GM20431 (cell line): ENCODE measurements around the gene DCAF8L1.
"Not testable (repeated sequence)": the region's sequence is repeated elsewhere in the genome, so short reads cannot be mapped to it uniquely, and the experiment has no call there.

ENCODE experiments used
- in situ Hi-C: fragments of 300-500 bp; cut with MseI, MboI; formaldehyde crosslinking; loops from one replicate; pipeline ENCODE4 v1.15.0; 2020; ENCODE audit warnings: low sequenced_read_pairs; ENCODE audit not compliant: unreplicated experiment

The DCAF8L1 gene

DNA sequence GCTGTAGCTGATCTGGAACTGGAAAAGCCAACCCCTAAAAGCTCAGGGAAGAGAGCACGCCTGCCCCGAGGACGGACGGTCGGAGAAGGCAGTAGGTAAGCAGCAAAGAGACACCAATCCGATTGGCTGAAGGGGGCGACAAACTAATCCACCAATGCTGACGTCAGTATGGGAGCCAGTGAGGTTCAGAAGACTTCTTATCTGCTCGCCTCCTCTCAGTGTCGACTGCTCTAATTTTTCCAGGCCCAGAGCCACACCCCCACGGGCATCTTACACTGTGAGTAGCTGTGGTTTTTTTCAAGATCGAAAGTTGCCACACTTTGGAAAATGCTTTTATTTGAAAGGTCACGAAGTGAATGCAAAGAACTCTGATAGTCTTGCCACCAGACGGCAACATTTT is at the start of gene DCAF8L1:
TSS of gene DCAF8L1 (minus strand) at position 101 of the 400 bp plus-strand sequence. CDS start 115 bp downstream, outside the sequence.
- in situ Hi-C loops: no loop called here

- in situ Hi-C loops: no loop called here
Measured at GRCh38 chrX:28022371-28022770, 41.1 kb upstream of the DCAF8L1 start.

- in situ Hi-C loops: no loop called here
Measured at GRCh38 chrX:28016823-28017222, 35.6 kb upstream of the DCAF8L1 start.

DNA sequence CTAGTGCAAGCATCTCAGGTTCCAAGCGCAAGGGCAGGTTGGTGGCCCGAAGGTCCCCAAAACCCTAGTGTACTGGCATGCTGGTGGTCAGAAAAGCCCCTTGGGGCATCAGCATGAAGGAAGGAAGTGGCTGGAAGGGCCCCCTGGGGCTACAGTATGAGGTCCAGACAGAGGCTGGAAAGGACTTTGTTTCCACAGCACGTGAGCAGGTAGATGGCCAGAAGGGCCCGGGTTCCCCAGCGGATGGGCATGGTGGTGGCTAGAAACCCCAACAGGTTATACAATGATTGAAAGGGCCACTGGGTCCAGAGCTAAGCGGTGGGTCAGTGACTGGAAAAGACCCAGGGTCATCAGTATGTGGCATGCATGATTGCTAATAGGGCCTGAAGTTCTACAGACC is 34.7 kb upstream of the DCAF8L1 start:
- in situ Hi-C loops: no loop called here

- in situ Hi-C loops: no loop called here
Measured at GRCh38 chrX:28010875-28011274, 29.6 kb upstream of the DCAF8L1 start.

- in situ Hi-C loops: no loop called here
Measured at GRCh38 chrX:27998666-27999065, 17.4 kb upstream of the DCAF8L1 start.

DNA sequence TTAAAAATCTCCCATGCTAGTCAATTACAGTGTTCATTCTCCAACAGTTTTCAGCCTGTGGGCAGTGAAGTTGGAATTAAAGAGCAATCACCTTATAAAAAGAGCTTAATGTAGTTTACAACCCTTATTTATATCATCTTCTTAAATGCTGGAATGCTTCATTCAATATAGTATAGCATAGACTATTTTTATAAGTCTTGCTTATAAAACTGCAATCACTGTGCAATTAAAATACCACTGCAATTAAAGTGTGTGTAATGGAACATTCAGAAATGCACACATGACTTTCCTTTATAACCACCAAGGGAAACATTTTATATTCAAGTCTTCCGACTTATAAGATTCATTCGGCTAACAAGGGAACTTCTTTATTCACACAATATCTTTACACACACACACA is 16.4 kb upstream of the DCAF8L1 start:
- in situ Hi-C loops: no loop called here

DNA sequence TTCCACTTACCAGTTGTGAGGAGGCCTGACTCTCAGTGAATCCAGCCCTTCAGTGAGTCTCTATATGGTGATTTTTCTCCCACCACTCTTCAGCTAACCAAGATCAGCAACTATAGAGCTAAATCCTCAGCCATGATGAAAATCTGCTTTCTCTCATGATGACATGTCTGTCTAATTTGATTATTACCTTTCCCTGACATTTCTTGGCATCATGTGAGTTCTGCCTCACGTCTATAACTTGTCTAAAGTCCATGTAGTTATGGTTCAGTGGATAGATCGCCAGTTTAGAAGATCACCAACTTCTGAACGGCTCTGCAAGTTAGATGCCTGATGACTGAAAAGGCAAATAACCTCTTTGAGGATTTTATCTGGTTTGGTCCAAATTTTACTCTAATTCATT is 14.9 kb upstream of the DCAF8L1 start:
- in situ Hi-C loops: no loop called here

- in situ Hi-C loops: no loop called here
Measured at GRCh38 chrX:27995611-27996010, 14.4 kb upstream of the DCAF8L1 start.

- in situ Hi-C loops: no loop called here
Measured at GRCh38 chrX:27987862-27988646, 6.8 kb upstream of the DCAF8L1 start.

DNA sequence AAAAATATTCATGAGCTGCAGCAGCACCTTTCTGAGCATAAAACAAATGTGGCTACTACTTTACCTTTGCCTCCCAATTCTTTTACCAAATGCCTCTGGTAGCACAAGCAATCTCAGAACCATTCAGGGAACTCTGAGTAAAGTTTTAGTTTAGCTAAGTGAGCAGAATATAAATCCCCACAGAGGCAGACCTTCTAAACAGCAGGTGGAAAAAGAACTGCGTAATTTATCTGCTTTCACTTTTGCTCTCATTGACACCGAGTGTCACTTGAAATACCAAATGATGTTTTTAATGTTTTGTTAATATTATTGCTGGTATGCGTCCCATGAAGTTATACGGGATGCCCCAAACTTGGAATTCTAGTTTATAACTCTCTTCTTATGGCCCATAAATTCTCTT is 4.3 kb downstream of the DCAF8L1 start:
- in situ Hi-C loops: not testable (repeated sequence)

- in situ Hi-C loops: no loop called here
Measured at GRCh38 chrX:27976284-27976683, 5.0 kb downstream of the DCAF8L1 start.

DNA sequence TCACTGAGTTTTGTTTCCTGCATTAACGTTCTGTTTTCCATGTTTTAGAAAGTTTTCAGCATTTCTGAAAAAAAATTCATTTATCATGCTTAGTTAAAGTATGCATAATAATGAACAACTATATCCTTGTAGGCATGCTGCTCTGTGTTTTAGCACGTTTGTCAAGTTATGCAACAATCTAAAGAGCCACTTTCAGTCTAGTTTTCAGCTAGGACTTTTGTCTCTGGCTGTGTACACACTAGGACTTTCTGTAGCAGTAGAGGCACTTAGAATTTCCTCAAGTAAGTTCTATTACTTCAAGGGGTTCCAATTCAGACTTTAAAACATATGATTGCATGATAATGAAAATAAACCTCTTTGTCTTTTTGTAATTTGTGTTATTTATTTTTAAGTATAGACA is 12.4 kb downstream of the DCAF8L1 start:
- in situ Hi-C loops: no loop called here

DNA sequence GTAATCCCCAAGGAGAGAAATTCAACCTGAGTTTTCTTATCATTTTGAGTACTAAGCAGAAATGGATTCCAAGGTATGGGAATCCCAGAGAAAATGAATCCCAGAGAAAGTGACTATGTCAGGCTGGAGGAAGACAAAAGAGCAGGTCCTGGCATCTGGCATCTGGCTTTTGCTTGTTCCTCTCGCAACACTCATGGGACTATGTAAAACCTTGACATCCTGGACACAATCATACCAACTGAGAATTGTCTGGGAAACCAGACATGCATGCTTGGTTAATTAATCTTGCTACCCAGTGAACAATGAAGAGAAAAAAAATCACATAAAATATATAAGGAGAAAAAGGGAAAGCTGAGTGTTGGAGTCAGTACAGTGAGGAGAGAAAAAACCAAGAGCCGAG is 12.9 kb downstream of the DCAF8L1 start:
- in situ Hi-C loops: no loop called here

DNA sequence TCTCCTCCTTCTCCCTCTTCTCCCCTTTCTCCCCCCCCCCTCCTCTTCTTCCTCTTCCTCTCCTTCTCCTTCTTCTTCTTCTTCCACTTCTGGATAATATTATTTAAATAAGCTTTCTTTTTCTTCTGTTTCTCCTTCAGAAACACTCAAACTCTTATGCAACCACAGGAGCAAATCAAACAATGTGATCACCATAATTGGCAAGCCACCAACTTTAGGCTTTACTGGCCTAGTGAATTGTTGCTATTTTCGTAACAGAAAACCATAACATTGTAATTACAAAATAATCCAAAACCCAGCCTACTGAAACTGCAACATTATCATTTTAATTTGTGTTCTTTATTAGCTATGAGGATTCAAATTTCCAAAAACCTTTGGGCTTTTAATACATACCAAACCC is 14.3 kb downstream of the DCAF8L1 start:
- in situ Hi-C loops: no loop called here

DNA sequence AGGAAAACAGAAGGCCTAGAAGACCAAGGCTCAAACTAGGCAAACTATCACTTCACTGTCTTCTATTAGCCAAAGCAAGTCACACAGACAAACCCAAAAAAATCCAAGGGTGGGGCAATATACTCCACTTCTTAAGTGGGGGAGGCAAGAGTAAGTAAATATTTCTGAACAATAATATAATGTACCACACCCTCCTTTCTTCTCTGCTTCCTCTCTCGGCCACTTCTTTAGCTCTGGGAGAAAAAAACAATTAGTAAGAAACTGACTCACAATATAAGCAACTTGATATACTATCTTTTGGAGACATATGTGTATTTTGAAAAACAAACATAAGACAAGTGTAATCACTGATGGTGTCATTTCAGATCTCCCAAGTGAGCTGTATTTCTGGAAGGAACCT is 14.8 kb downstream of the DCAF8L1 start:
- in situ Hi-C loops: no loop called here

DNA sequence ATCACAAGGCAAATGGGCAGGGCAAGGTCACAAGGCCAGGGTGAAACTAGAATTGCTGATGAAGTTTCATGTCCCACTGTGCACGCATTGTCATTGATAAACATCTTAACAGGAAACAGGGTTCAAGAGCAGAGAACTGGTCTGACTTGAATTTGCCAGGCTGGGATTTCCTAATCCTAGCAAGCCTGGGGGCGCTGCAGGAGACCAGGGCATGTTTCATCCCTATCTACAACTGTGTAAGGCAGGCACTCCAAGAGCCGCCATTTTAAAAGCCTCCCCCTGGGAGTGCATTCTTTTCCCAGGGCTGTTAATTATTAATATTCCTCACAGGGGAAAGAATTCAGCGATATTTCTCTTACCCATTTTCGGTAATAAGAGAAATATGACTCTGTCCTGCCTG is 15.9 kb downstream of the DCAF8L1 start:
- in situ Hi-C loops: not testable (repeated sequence)

DNA sequence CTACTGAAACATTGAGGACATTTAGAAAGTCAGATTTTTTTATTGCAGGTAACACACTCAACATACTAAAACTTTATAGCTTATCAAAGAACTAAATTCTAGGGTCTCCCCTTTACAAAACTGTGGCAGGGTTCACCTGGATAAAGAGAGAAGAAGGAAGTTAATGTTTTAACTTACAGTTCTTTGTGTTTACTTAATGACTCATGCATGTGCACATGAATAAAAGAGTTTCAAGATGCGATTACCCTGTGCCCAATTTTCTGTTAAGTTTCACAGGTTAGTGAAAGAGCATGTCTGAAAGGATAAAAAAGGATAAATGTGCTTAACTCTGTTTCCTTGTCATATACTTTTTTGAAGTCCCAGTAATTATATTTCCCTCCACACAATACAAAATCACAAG is 16.8 kb downstream of the DCAF8L1 start:
- in situ Hi-C loops: no loop called here

DNA sequence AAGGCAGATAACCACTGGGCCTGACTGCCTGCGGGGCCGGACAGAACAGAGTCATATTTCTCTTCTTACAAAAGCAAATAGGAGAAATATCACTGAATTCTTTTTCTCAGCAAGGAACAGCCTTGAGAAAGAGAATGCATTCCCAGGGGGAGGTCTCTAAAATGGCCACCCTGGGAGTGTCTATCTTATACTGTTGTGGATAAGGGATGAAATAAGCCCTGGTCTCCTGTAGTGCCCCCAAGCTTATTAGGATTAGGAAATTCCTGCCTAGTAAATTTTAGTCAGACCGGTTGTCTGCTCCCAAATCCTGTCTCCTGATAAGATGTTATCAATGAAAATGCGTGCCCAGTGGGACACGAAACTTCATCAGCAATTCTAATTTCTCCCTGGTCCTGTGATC is 20.8 kb downstream of the DCAF8L1 start:
- in situ Hi-C loops: not testable (repeated sequence)

DNA sequence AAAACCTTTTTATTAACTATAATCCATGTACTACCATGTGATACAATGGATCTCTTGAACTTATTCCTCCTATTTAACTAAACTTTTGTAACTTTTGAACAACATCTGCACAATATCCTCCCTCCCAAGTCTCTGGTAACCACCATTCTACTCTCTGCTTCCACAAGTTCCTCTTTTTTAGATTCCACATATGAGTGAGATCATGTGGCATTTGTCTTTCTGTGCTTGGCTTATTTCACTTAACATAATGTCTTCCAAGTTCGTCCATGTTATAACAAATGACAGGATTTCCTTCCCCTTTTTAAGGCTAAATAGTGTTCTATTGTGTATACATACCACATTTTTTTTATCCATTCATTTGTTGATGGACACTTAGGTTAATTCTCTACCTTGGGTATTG is 28.1 kb downstream of the DCAF8L1 start:
- in situ Hi-C loops: no loop called here

DNA sequence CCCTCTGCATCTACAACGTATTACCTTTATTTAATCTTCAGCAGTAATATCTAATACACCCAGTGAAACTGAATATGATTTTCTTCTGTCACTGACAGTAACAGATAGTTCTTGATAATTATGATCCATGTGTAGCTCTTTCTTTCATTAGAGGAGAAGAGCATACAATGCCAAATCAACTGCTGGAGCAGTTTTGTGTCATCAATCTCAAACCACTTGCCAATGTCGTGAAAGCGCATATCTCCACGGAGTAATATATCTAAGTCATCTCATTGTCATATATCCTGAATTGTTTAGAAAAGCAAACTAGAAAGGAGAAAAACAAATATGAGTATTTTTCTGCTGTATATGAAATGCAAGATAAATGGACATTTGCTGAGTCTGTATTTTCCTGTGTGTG is 47.9 kb downstream of the DCAF8L1 start:
- in situ Hi-C loops: no loop called here
